ENCODE measurements around the gene HS3ST6. TPM values are rescaled to one million over a fixed set of nuclear protein-coding genes. Genes with fewer than 3 reads are reported as not detected.

Gene HS3ST6
- total RNA-seq, 4 donors from 2014 or later: 1.6 to 9.9 (median 6.3) TPM

- H3K36me3 ChIP-seq: peaks cover under 1 to 7% (median 6%) of the 10 kb centered on the region in 3 donors
- H3K27me3 ChIP-seq: no peaks in the 10 kb centered on the region
- H3K4me3 ChIP-seq: no peak overlapping the region
- DNase-seq: no peak
- peaks cover 13 to 40% (median 21%) of the 10 kb centered on the region in 3 donors for H3K4me1 ChIP-seq
- TF ChIP-seq CTCF (IDR thresholded peaks at IDR 0.05) (no peak), POLR2A (IDR thresholded peaks at IDR 0.05) (no peak)
- no peaks in the 10 kb centered on the region for H3K9me3 ChIP-seq
- WGBS, 2 donors: 80 to 97% methylated on average over 6 to 8 of the region's 19 CpGs
- intact Hi-C loops (cut with DNase I): no loop called here
- H3K27ac ChIP-seq: no peak overlapping the region
These were observed 27.6 kb upstream of the HS3ST6 start for GRCh38 chr16:1945559-1946391.

- intact Hi-C loops (cut with DNase I): no loop called here
- Histone ChIP-seq H3K4me3 (no peak overlapping the region), H3K27ac (no peak overlapping the region), H3K27me3 (no peaks in the 10 kb centered on the region), H3K9me3 (no peaks in the 10 kb centered on the region), H3K4me1 (peaks cover 13 to 35% (median 17%) of the 10 kb centered on the region in 3 donors), H3K36me3 (peaks cover 9 to 18% (median 12%) of the 10 kb centered on the region in 3 donors)
- TF ChIP-seq CTCF (IDR thresholded peaks at IDR 0.05) (no peak), POLR2A (IDR thresholded peaks at IDR 0.05) (no peak)
- WGBS, 2 donors: 89 to 91% methylated on average over 8 to 10 of the region's 21 CpGs
- DNase-seq: no peak
These were observed 26.5 kb upstream of the HS3ST6 start for GRCh38 chr16:1944612-1945199.

GRCh38 chr16:1942810-1943726 is 24.9 kb upstream of the HS3ST6 start, which contains the start of gene MSRB1:
Gene MSRB1, minus strand, starts transcription at chr16:1943199. Its CDS starts 43 bp downstream, at chr16:1943156.
- 2 to 3% methylated on average over 13 to 18 of the region's 77 CpGs for WGBS, 2 donors
- no peaks in the 10 kb centered on the region for H3K27me3 ChIP-seq
- peak within 1 kb of the TSS; percentile 85 to 96 (median 91) for H3K27ac ChIP-seq
- peaks cover 13 to 35% (median 17%) of the 10 kb centered on the region in 3 donors for H3K4me1 ChIP-seq
- H3K9me3 ChIP-seq: no peaks in the 10 kb centered on the region
- peak within 1 kb of the TSS; percentile 76 to 90 (median 86) for H3K4me3 ChIP-seq
- intact Hi-C loops (cut with DNase I): no loop called here
- H3K36me3 ChIP-seq: peaks cover 22 to 34% (median 26%) of the 10 kb centered on the region in 3 donors
- peak; percentile 95 for DNase-seq
- peak in 3 of 4 donors; percentile 90 to 95 (median 94) for TF ChIP-seq POLR2A (IDR thresholded peaks at IDR 0.05)
- peak in 1 of 6 experiments; percentile 10 for TF ChIP-seq CTCF (IDR thresholded peaks at IDR 0.05)

GRCh38 chr16:1942047-1942809 is 24.0 kb upstream of the HS3ST6 start:
- H3K36me3 ChIP-seq: peaks cover 29 to 43% (median 29%) of the 10 kb centered on the region in 3 donors
- peaks cover 13 to 35% (median 17%) of the 10 kb centered on the region in 3 donors for H3K4me1 ChIP-seq
- 5 to 16% methylated on average over 4 to 9 of the region's 17 CpGs for WGBS, 2 donors
- intact Hi-C loops (cut with DNase I): no loop called here
- no peaks in the 10 kb centered on the region for H3K9me3 ChIP-seq
- H3K4me3 ChIP-seq: peak overlapping the region; percentile 76 to 90 (median 86)
- H3K27me3 ChIP-seq: no peaks in the 10 kb centered on the region
- H3K27ac ChIP-seq: peak overlapping the region; percentile 85 to 96 (median 91)
- peak in 1 of 4 donors; percentile 11 for TF ChIP-seq POLR2A (IDR thresholded peaks at IDR 0.05)
- no peak for TF ChIP-seq CTCF (IDR thresholded peaks at IDR 0.05)
- no peak for DNase-seq

All from esophagus squamous epithelium (tissue), 5 donors.